Cortex of kidney (tissue), 1 donor: ENCODE results near the gene CAMK1G.

ENCODE experiments used
- DNase-seq: peaks from one replicate; lab custom pipeline; 2025; lab: John Stamatoyannopoulos, UW

CAMK1G gene

DNA sequence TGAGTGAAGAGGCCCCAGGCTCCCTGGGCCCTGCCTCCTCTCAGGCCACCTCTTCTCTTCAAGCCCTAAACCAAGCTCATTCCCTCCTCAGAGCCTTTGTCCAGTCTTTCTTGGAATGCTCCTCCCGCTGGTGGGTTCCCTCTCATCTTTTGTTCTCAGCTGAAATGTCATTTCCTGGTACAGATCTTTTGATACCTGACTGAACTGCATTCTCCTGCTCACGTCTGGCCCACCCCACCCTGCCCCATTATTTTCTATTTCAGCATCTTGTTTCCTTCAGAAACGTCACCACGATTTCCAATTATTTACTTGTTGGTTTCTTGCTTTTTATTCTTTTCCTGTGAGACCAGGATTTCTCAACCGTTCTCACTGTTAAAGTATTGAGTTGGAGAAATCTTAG is 52.3 kb downstream of the CAMK1G start:
- DNase-seq = no peak

DNA sequence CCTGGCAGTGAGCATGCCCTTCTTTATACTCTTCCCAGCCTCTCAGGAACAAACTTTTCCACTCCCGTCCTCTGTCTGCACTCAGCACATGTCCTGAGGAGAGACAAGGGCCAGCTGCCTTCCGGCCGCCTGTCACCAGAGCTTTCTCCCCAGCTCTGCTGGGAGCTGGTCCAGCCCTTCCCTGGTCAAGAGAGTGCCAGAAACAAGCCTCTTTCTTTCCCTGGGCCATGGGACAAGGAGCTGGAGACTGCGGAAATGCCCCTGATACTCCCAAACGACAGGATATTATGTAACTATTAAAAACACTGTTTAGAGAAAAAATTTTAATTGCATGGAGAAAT is 58.3 kb downstream of the CAMK1G start:
- DNase-seq = no peak

DNA sequence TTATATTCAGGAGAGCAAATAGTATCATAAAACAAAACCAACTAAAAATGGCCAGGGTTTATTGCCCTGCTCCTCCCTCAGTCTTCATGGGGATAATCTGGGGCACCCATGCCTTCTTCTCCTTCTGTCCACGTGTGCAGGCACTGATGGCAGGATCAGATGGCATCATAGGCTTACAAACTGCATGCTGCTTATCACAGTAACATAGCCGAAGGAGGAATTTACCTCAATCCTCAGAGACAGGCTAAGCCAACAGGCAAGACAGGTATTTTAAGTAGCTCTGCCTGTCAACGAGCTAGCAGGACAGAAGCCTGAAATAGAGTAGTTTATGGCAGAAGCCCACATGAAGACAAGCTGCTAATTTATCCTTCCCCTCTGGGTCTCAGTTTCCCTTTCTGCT is 59.3 kb downstream of the CAMK1G start:
- DNase-seq = no peak

GRCh38 chr1:209643285-209644020 is 59.9 kb downstream of the CAMK1G start:
- DNase-seq = no peak

DNA sequence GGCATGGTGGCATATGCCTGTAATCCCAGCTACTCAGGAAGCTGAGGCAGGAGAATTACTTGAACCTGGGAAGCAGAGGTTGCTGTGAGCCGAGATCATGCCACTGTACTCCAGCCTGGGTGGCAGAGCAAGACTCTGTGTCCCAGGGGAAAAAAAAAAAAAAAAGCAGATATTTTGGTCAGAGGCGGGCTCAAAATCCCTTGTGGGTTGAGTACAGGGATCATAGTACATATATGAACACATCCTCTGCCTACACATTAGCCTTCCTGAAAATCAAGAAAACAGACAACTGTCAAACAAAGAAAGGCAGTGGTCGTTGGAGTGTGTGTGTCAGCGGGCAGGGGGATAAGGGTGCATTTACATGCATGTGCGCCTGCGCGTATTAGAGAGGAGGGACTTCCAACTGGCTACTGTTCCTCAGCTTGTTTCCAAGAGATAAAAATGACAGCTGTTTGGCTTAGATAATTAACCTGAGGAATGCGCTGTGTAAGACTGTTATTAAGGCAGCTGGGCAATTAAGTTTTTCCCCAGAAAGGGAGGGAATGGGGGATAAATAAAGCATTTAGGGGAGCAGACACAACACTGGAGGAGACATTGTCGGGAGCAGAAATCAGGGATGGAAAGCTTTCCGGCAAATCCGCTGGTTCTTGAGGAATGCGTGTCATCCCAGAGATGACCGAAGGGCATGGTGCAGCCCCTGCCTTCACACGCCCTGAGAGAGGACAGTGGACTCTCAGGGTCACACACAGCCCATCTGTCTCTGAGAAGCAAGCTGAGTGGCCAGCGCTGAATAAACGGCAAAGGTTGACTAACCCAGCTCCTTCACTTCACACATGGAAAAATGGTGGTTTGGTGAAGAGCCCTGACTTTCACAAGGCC is 62.3 kb downstream of the CAMK1G start:
- no peak for DNase-seq

- no peak for DNase-seq
These were observed 63.0 kb downstream of the CAMK1G start for GRCh38 chr1:209646558-209646957.

- DNase-seq = no peak
These were observed 63.6 kb downstream of the CAMK1G start for GRCh38 chr1:209647156-209647555.

GRCh38 chr1:209648346-209648745 is 64.8 kb downstream of the CAMK1G start:
- DNase-seq = no peak

DNA sequence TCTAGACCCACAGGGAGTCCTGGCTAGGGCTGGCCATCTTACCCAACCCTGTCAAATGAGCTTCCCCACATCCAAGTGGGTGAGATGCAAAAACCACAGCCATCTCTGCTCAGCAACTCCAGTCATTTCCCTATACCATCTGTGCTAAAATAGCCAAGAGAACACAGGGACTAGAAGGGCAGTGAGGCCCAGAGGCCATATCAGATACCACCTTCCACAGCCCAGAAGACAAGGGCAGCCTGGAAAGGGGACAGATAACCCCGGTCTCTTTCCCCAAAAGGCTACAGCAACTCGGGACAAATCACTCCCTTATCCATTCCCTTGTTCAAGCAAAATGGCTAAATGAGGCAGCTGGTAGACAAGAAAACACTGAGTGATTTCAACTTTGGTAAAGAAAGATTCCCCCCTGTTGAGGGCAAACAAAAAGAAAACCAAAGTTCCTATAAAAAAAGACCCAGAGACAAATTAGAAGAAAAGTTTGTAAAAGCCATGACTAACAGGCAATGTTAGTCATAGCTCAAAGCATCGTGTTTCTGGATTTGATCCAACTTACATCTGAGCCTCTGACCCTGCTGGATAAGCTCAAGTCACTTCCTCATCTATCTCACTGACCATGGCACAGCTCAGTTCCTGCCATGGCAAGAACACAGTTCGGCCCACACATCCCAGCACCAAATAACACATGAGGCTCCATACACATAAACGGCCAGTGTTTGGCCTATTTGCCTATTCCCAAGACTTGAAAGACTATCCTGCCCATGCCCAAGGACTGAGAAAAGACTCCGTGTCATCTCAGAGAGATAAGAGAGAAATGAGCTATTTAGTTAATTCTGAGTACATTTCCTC is 65.6 kb downstream of the CAMK1G start:
- no peak for DNase-seq

GRCh38 chr1:209650454-209650853 is 66.9 kb downstream of the CAMK1G start:
- DNase-seq = no peak

GRCh38 chr1:209651138-209651587 is 67.6 kb downstream of the CAMK1G start:
- DNase-seq = no peak

DNA sequence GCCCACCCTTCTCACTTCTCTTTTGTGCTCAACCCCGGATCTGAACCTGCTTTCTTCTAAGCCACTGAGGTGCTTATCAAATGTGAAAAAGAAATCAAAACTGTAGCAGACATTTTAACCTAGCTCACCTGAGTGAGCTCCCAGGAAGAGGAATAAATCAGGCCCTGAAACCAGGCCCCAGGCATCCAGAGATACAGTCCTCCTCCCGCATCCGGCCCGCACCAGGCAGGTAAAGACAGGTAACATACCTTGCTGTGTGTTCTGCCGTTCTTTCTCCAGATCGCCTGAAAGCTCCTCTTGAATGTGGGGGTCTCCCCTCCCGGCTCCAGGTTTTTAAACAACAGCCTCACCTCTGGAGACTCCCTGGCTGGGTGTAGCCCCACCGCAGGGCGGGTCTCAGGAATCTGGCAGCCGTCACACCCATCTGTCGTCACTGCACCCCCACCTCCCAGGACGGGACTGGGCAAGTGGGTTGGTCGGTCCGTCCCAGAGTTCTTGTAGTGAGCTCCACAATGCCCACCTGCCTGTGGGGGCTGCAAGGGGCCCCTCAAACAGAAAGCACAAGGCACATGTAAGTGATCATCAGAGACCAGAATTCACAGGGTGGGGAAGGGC is 68.7 kb downstream of the CAMK1G start, which contains the start of gene LAMB3:
LAMB3 (minus strand) TSS at position 305 of the 615 bp plus-strand sequence. CDS start 1,481 bp downstream, outside the sequence.
- no peak for DNase-seq

- DNase-seq = no peak
These were observed 69.4 kb downstream of the CAMK1G start for GRCh38 chr1:209652873-209653401.

DNA sequence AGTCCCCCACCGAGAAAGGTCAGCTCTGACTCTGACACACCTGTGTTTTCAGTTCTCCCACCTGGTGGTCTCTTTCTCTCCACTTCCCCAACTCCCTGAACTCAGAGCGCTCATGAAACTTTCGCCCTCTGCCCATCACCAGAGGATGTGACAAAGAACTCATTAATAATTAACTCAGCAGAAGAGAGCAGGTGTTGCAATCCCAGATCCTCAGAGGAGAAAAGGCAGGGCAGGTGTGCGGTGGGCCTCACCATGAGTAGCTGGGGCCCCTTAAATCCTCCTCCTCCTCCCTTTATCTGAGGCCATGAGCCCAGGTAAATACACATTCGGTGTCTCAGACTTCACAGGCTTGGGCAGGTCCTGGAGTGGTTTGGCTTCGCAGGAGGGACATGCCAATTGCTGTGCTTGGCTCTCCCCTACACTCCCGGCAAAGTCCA is 70.4 kb downstream of the CAMK1G start:
- no peak for DNase-seq

DNA sequence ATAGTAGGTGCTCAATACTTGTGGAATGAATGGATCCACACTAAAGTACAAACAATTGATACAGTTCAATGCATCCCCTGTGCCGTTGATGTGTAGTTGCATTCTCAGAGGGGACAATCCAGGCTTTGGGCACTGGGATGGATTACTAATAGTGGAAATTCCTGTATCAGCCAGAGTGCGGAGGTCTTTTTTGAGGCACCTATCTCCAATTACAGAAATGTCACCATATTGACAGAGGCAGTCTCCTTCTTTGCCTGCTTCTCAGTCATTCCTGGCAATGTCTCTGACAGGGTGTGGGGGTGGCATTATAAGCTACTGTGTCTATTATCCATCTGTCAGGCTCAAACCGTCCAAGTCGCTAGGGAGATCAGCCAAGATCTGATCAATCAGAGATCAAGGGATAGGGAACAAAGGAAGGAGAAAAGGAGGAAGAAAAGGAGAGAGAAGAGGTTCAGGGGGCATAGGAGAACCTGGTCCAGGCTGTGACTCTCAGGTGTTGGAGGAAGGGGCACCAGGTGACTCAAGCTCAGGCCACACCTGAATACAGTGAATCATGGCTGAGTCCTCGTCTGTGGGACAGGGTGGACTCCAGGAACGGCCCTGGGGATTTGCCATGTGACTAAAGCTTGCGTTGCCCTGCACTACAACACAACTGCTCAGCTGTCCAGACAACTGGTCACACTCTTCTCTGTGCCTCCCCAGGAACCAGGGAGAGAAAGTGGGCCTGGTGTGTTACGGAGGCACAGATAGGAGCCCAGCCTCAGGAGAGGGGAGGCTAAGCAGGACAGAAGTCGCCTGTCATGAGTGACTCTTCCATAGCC is 72.1 kb downstream of the CAMK1G start:
- no peak for DNase-seq

DNA sequence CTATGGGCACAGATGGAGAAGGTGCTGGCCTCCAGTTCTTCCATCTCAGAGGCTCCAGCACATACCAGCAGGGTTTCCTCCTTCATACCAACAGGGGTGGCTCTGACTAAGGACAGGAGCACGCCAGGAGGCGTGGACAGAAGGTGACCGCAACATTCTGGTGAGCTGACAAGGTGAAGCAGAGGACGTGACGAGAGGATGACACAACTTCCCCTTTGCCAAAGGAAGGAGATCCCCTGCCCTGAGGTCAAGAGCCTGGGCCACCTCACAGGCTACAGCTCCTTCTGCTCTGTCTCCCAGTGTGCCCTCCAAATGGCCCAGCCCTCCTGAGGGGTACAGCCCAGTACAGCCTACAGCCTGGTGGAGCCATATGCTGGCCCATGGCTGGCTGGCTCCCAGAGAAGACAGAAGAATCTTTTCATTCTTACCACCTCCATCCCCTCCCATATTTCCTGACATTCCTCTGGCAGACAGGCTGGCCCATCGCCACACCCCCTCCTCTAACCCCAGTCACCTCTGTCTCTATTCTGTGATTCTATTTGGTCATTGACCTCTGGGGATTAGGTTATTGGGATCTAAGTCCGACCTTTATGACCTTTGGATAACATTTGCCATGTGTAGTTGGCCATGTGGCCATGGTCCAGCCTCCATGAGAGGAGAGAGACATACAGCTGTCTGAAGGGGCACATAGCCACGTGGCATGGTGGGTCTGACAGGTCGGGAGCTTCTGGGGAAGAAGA is 73.8 kb downstream of the CAMK1G start:
- no peak for DNase-seq

DNA sequence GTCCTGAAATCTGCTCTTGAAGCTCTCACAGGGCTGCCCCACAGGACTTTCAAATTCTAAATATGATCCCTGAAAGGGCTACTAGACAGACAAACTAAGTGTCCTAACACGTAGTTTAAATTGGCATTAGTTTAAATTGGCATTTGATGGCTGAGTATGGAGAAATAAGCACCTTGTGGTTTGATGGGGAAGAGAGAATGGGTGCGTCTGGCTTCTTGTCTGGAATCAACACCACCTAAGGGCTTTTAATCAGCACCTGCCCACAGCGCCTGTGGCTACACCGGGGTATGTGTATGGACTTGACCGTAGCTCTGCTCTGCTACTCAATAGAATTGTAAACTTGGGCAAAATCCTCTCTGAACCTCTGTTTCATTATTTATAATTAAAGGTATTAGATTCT is 74.4 kb downstream of the CAMK1G start:
- no peak for DNase-seq

DNA sequence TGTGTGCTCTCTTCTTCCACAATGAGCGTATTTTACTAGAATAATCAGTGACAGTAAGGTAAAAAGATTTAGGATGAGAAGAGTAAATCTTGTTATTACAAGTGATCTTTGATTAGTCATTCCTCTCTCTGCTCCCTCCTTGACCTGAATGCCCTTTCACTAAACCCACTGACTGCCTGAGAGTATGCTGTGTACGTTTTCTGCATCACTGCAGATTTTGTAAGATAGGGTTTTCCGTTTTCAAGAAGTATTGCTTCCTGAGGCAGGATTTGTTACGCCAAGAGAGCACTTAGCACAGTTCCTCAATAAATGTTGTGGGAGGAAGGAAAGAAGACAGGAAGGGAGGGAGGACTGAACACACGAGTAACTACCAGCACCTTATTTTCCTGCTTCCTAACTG is 76.4 kb downstream of the CAMK1G start:
- DNase-seq = no peak

GRCh38 chr1:209661071-209661470 is 77.6 kb downstream of the CAMK1G start:
- DNase-seq = no peak

- no peak for DNase-seq
These were observed 79.4 kb downstream of the CAMK1G start for GRCh38 chr1:209662879-209663327.
